Mucosa of descending colon (tissue), 3 donors: ENCODE data around the gene ADH1C. TPM values are rescaled to one million over a fixed set of nuclear protein-coding genes. Genes with fewer than 3 reads are reported as not detected.

ENCODE experiments used
- ATAC-seq: fragments of 200-7000 bp; cut with Tn5 transposase; one replicate; pipeline ENCODE4 v1.9.1; 2020; ENCODE audit warnings: mild to moderate bottlenecking, moderate library complexity
- DNase-seq, 3 donors: peaks; one replicate each; pipeline ENCODE4 v3.0.0-alpha.2; 2020
- H3K36me3 ChIP-seq: fragments of 200-600 bp; one replicate; pipeline ENCODE4 v1.8.0; 2021; ENCODE audit warnings: low read depth, mild to moderate bottlenecking
- H3K4me1 ChIP-seq: fragments of 200-600 bp; one replicate; pipeline ENCODE4 v1.8.0; 2021; ENCODE audit warnings: low read depth, mild to moderate bottlenecking
- H3K4me3 ChIP-seq: fragments of 200-600 bp; one replicate; pipeline ENCODE4 v1.8.0; 2021; ENCODE audit warnings: mild to moderate bottlenecking
- H3K9me3 ChIP-seq: fragments of 200-600 bp; one replicate; pipeline ENCODE4 v1.8.0; 2021; ENCODE audit warnings: mild to moderate bottlenecking
- intact Hi-C, 2 donors: fragments of 100-400 bp; cut with DNase I in 1 of 2; cut with micrococcal nuclease in 1 of 2; formaldehyde crosslinking; loops; one replicate each; pipeline versions ENCODE4 v1.11.0 to v1.11.1; 2022; cut with DNase I, micrococcal nuclease
- total RNA-seq, 3 donors: library from RNA; stranded (reverse); fragmentation: NEBNext Ultra II Directional in 2 of 3; extraction: Animal tissue kit (Norgen Biotek cat#: 25700) in 2 of 3; gene quantifications; one replicate each; pipeline versions ENCODE4 v1.2.1 to v1.2.4, GENCODE V29; 2021 to 2023
- TF ChIP-seq, protein P1 (sequence below): fragments of 200-600 bp; IDR thresholded peaks from one replicate; pipeline ENCODE4 v1.8.0; 2022; ENCODE audit warnings: antibody characterized with exemption, mild to moderate bottlenecking
- donor health status: DM: no; HTN: no; CAD: no; lungs with moderate emphysema.
- donor health status: DM: no; HTN: no; CAD: no.
- donor health status: DM: no; HTN: yes; CAD: no.

Gene ADH1C
- total RNA-seq, 3 donors from 2014 or later = 137 to 502 (median 271) TPM

DNA sequence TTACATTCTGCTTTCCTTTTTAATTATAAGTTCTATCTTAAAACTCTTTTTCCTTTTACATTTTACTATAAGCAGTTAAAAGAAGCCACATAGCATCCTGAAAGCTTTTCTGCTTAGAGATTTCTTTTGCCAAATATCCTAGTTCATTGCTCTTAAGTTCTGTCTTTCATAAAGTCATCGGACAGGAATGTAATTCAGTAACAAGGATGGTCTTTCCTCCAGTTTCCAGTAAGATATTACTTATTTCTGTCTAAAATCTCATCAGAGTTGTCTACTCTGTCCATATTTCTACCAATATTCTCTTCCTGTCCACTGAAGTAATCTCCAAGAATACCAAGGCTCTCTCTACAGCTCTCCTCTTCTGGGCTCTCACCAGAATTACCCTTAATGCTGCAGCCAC lies 37.5 kb upstream of the ADH1C start:
- Histone ChIP-seq H3K36me3 (no peaks in the 10 kb centered on the region), H3K4me3 (no peak overlapping the region), H3K4me1 (no peaks in the 10 kb centered on the region), H3K9me3 (peaks cover 5% of the 10 kb centered on the region)
- TF ChIP-seq, protein P1, sequence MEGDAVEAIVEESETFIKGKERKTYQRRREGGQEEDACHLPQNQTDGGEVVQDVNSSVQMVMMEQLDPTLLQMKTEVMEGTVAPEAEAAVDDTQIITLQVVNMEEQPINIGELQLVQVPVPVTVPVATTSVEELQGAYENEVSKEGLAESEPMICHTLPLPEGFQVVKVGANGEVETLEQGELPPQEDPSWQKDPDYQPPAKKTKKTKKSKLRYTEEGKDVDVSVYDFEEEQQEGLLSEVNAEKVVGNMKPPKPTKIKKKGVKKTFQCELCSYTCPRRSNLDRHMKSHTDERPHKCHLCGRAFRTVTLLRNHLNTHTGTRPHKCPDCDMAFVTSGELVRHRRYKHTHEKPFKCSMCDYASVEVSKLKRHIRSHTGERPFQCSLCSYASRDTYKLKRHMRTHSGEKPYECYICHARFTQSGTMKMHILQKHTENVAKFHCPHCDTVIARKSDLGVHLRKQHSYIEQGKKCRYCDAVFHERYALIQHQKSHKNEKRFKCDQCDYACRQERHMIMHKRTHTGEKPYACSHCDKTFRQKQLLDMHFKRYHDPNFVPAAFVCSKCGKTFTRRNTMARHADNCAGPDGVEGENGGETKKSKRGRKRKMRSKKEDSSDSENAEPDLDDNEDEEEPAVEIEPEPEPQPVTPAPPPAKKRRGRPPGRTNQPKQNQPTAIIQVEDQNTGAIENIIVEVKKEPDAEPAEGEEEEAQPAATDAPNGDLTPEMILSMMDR = no peak
- no peak for ATAC-seq
- intact Hi-C loops = no loop called here
- no peak for DNase-seq

DNA sequence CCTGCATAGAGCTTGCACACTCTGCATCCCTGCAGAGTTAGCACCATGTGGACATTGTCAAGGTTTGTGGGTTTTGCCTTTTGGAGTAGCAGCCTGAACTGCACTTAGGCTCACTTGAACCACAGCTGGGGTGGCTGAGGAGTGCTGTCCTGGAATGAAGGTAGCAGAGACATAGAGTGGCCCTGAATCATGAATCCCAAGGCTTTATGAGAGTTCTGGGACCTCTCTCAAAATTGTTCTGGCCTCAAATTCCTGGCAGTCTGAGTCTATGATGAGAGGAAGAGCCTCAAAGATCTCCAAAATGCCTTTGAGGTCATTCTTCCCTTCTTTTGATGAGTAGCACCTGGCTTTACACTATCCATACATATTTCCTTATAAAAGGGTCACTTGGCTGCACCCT lies 37.1 kb upstream of the ADH1C start:
- intact Hi-C loops = no loop called here
- H3K36me3 ChIP-seq = no peaks in the 10 kb centered on the region
- no peaks in the 10 kb centered on the region for H3K4me1 ChIP-seq
- H3K4me3 ChIP-seq = no peak overlapping the region
- peaks cover 5% of the 10 kb centered on the region for H3K9me3 ChIP-seq
- ATAC-seq (peak; percentile 27), DNase-seq (no peak)
- TF ChIP-seq, protein P1 = no peak

DNA sequence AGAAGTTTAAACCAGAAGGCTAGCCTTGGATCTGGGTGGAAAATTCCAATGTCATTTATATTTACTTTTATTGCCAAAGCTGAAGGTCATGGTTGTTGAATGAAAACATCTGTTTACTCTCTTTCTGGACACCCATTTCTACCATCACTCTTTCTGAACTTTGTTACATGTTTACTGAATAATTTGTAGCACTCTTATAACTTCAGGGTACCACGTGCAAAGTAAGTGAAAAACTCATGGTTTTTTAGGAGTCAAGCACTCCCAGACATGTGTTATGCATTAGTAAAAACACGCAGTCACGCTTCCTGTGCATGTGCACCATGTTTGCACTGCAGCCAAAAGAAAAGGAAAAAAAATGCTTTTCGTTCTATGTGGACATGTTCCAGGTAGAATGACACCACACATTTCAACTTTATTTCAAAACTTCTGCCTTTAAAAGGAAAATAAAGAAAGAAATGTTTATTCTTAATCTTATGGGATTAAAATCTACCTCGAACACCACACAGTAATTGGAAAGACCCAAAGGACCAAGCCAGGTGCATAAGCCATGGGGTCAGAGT lies 31.4 kb upstream of the ADH1C start:
- H3K4me3 ChIP-seq = no peak overlapping the region
- intact Hi-C loops = no loop called here
- no peaks in the 10 kb centered on the region for H3K9me3 ChIP-seq
- H3K4me1 ChIP-seq = peaks cover 3% of the 10 kb centered on the region
- ATAC-seq = peak; percentile 54
- TF ChIP-seq, protein P1 = no peak
- no peaks in the 10 kb centered on the region for H3K36me3 ChIP-seq
- peak in 1 of 3 donors; percentile 27 for DNase-seq

DNA sequence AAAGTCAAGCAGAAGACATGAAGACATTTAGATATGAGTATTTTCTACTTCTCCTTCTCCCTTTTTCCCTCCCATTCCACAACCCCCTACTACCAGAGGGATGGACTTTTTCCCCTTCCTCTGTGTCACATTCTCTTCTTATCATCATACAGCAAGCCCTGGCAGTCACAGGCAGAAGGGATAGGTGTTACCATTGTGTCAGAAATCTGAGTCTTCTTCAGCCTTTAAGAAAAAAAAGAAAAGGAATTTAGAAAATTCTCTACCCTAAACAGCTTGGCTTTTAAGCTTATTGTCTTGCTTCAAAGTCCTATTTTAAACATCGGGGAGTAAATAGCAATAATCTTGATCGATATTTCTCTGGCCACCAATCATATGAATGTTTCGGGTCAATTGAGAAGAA lies 30.9 kb upstream of the ADH1C start:
- H3K4me1 ChIP-seq = peaks cover 3% of the 10 kb centered on the region
- TF ChIP-seq, protein P1 = no peak
- no peaks in the 10 kb centered on the region for H3K36me3 ChIP-seq
- H3K4me3 ChIP-seq = no peak overlapping the region
- no peaks in the 10 kb centered on the region for H3K9me3 ChIP-seq
- no peak for ATAC-seq
- intact Hi-C loops = no loop called here
- no peak for DNase-seq

DNA sequence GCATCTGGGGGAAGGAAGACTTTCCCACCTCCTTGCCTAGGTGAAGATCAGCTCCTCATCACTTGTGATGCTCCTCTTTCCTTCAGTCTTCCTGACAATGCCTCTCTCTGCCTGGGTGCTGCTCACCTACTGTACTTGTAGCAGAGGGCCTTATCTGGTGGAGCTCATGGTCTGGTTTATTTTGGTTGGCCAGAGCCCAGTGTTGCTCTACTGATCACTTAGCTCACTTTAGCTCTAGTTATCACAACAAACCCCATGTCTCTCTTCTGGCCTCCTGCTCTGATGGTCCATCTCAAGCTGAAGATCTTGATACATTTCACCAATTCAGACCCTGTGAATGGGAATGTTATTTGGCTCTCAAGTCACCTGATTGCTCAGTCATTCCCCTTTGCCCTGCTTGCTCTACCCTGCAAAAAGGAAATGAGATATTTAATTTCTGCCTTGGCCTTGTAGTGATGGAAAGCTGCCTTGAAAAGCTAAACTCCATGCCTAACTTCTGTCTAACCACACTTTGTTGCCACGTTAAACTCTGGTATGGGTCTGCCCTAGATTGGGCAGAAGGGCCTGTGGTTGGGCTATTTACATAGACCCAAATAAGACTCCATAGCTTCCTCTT lies 30.3 kb upstream of the ADH1C start:
- Histone ChIP-seq H3K36me3 (no peaks in the 10 kb centered on the region), H3K4me3 (no peak overlapping the region), H3K4me1 (peaks cover 3% of the 10 kb centered on the region), H3K9me3 (no peaks in the 10 kb centered on the region)
- TF ChIP-seq, protein P1 = no peak
- intact Hi-C loops = no loop called here
- ATAC-seq (no peak), DNase-seq (no peak)
